Measurements from ENCODE around the gene ATP6V1E1. TPM values are rescaled to one million over a fixed set of nuclear protein-coding genes. Genes with fewer than 3 reads are reported as not detected.

Gene ATP6V1E1
- total and polyA plus RNA-seq, 9 of the 15 experiments (the other 6 are each of a cell fraction or from before 2014, with no cell fraction given): 122 to 249 (median 179) TPM

GRCh38 chr22:17638432-17639246, 10.1 kb upstream of the ATP6V1E1 start, which contains the start of gene BCL2L13 (continued):
- no peak for TF ChIP-seq ZNF740 (CRISPR knock-in tag; IDR thresholded peaks at IDR 0.05)
- no peak for TF ChIP-seq ZNF740 (tag; IDR thresholded peaks at IDR 0.05)
- TF ChIP-seq MTA2 (IDR thresholded peaks at IDR 0.05; ENCODE audit: low read depth): peak; percentile 51
- peak; percentile 90 for TF ChIP-seq ZBTB40 (IDR thresholded peaks at IDR 0.05)
- no peak for TF ChIP-seq ZBTB40 (CRISPR knock-in tag; IDR thresholded peaks at IDR 0.05)
- no peak for TF ChIP-seq TFE3 (CRISPR knock-in tag; IDR thresholded peaks at IDR 0.05)
- no peak; the same call in 1 of the 2 replicates for TF ChIP-seq SREBF2 (CRISPR knock-in tag; IDR thresholded peaks at IDR 0.05)
- no peak for TF ChIP-seq KLF13 (tag; IDR thresholded peaks at IDR 0.05; ENCODE audit: borderline replicate concordance, low read depth)
- TF ChIP-seq, protein P1, sequence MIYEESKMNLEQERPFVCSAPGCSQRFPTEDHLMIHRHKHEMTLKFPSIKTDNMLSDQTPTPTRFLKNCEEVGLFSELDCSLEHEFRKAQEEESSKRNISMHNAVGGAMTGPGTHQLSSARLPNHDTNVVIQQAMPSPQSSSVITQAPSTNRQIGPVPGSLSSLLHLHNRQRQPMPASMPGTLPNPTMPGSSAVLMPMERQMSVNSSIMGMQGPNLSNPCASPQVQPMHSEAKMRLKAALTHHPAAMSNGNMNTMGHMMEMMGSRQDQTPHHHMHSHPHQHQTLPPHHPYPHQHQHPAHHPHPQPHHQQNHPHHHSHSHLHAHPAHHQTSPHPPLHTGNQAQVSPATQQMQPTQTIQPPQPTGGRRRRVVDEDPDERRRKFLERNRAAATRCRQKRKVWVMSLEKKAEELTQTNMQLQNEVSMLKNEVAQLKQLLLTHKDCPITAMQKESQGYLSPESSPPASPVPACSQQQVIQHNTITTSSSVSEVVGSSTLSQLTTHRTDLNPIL (CRISPR knock-in tag; IDR thresholded peaks at IDR 0.05): no peak
- TF ChIP-seq ZNF668 (CRISPR knock-in tag; IDR thresholded peaks at IDR 0.05): no peak
- no peak for TF ChIP-seq MEF2D (tag; conservative IDR thresholded peaks at IDR 0.05; ENCODE audit: low read depth)
- TF ChIP-seq CEBPG (CRISPR knock-in tag; IDR thresholded peaks at IDR 0.05): peak; percentile 29
- TF ChIP-seq CEBPG (tag; conservative IDR thresholded peaks at IDR 0.05 in 1 of 2, IDR thresholded peaks at IDR 0.05 in 1 of 2): no peak
- no peak; the same call in 1 of the 2 replicates for TF ChIP-seq TAL1 (IDR thresholded peaks at IDR 0.05)
- TF ChIP-seq KLF16 (IDR thresholded peaks at IDR 0.05): no peak; the same call in 1 of the 2 replicates
